Coronary artery (tissue), 2 donors: ENCODE measurements around the gene JARID2.

Experiments
- DNase-seq: peaks from one replicate; pipeline ENCODE4 v3.0.0-alpha.2; 2017; ENCODE audit warnings: low spot score
- H3K27ac ChIP-seq, 2 donors: fragments of 200-600 bp; sonication (generic); one replicate each; pipeline ENCODE4 v1.5.1; 2016 to 2019
- H3K4me3 ChIP-seq: fragments of 200-600 bp; sonication (generic); 2 replicates; pipeline ENCODE4 v1.5.1; 2016; ENCODE audit warnings: mild to moderate bottlenecking, moderate library complexity
- TF ChIP-seq, protein P1 (sequence below): fragments of 200-600 bp; sonication (generic); IDR thresholded peaks from one replicate; pipeline ENCODE4 v1.5.1; 2019; ENCODE audit warnings: antibody characterized with exemption

The JARID2 gene

DNA sequence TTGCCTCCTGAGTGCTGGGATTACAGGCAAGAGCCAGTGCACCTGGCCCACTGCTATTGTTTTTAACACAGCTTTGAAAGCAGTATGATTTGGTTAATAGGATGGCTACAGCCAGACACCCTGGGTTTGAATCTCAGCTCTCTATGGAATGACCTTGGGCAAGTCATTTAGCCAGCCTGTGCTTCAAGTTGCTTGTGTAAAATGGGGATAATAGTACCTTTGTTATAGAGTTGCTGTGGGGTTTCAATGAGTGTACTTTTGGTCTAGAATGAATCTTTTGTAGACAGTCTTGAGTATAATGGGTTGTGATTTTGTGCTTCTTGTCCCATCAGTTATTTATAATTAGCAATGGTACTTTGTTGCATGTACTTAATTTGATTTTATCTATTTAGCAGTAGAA is 70.9 kb downstream of the JARID2 start:
- TF ChIP-seq, protein P1, sequence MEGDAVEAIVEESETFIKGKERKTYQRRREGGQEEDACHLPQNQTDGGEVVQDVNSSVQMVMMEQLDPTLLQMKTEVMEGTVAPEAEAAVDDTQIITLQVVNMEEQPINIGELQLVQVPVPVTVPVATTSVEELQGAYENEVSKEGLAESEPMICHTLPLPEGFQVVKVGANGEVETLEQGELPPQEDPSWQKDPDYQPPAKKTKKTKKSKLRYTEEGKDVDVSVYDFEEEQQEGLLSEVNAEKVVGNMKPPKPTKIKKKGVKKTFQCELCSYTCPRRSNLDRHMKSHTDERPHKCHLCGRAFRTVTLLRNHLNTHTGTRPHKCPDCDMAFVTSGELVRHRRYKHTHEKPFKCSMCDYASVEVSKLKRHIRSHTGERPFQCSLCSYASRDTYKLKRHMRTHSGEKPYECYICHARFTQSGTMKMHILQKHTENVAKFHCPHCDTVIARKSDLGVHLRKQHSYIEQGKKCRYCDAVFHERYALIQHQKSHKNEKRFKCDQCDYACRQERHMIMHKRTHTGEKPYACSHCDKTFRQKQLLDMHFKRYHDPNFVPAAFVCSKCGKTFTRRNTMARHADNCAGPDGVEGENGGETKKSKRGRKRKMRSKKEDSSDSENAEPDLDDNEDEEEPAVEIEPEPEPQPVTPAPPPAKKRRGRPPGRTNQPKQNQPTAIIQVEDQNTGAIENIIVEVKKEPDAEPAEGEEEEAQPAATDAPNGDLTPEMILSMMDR = no peak
- Histone ChIP-seq H3K4me3 (no peak overlapping the region), H3K27ac (no peak overlapping the region)
- DNase-seq = no peak

GRCh38 chr6:15317251-15317650 is 71.4 kb downstream of the JARID2 start:
- no peak for DNase-seq
- H3K4me3 ChIP-seq = no peak overlapping the region
- TF ChIP-seq, protein P1 = no peak
- no peak overlapping the region for H3K27ac ChIP-seq

DNA sequence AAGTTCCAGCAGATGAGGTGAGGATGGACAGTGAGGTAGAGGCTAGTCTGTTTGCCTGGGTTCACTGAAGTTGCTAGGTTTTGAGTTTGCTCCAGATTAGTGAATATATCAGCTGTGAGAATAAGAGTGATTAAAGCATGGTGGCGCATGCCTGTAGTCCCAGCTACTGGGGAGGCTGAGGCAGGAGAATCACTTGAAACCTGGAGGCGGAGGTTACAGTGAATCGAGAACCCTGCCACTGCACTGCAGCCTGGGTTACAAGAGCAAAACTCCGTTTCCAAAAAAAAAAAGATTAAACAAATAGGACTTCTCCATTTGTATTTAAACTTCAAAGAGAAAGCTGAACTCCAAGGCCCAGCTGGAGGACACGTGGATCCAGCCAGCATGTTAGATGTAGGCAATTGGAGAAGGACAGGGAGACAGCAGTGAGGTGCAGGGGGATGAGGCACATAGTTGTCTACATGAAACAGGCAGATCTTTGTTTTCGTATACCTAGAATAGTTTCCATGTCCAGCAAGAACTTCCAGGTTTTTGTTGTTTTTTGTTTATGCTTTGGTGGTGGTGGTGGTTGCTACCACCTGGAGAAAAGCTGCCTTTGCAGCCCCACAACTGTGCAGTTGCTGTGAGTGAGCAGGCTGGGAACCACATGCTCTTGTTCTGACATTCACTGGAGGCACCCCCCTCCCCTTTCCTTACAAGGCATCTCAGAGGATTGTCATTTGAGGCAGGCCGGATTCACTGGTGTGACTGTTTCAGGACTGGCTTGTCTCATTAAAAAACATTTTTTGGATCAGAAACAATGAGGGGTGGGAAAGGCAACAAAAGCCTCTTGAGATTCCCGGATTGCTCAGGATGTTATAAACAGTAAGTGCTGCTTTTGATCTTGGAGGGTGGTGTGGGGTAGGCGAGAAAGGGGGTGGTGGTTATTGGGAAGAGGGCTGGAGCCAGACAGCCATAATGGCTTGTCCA is 72.3 kb downstream of the JARID2 start:
- TF ChIP-seq, protein P1 = no peak
- no peak for DNase-seq
- H3K27ac ChIP-seq = no peak overlapping the region

DNA sequence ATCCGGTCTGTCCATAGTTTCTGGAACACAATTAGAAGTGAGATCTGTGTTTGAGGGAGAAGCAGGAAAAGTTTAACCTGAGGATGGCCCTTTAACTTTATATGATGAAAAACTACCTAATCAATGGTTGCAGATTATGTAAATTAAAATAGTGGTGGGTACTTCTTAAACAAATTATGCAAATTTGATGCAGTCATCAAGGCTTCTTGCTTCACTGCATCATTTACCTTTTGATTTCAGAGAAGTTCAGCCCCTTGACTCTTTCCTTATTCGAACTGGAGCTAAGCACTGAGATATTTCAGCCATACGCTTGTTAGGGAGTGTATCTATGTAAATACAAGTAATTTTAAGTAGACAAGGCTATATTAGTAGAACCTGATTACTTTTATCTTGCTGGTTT is 73.8 kb downstream of the JARID2 start:
- TF ChIP-seq, protein P1 = no peak
- no peak overlapping the region for H3K27ac ChIP-seq
- no peak for DNase-seq

More for the DNA sequence above, 72.3 kb downstream of the JARID2 start:
- no peak overlapping the region for H3K4me3 ChIP-seq

GRCh38 chr6:15320693-15321092 is 74.8 kb downstream of the JARID2 start:
- Histone ChIP-seq H3K27ac (no peak overlapping the region), H3K4me3 (no peak overlapping the region)
- DNase-seq = no peak
- TF ChIP-seq, protein P1 = no peak

More for the DNA sequence above, 73.8 kb downstream of the JARID2 start:
- no peak overlapping the region for H3K4me3 ChIP-seq

GRCh38 chr6:15322184-15322583 is 76.3 kb downstream of the JARID2 start:
- no peak overlapping the region for H3K27ac ChIP-seq
- TF ChIP-seq, protein P1 = no peak
- no peak overlapping the region for H3K4me3 ChIP-seq
- DNase-seq = no peak
